Measurements from ENCODE around the gene HTN1. TPM values are rescaled to one million over a fixed set of nuclear protein-coding genes. Genes with fewer than 3 reads are reported as not detected.

Gene HTN1
- total RNA-seq, 1 experiment from 2014 or later, result not detected

- no TSS peak for BruUV-seq (replicated peaks)
- CTCF ChIA-PET, result no interaction called here
Measured at GRCh38 chr4:70059149-70059548, 8.9 kb downstream of the HTN1 start.

More at GRCh38 chr4:70059149-70059548, 8.9 kb downstream of the HTN1 start:
- ATAC-seq, result no peak
- Histone ChIP-seq H3K4me3 (replicated peaks in 1 of 2; ENCODE audit: low read depth in 1 of 2, low read length in 2 of 2) (no peak overlapping the region), H3K79me2 (ENCODE audit: insufficient read depth, low read length) (no peaks in the 10 kb centered on the region), H4K20me1 (ENCODE audit: insufficient read depth) (no peaks in the 10 kb centered on the region), H3K9me3 (ENCODE audit: control insufficient read depth in 1 of 2, insufficient read depth in 1 of 2, low read depth in 1 of 2, low read length in 2 of 2) (no peaks in the 10 kb centered on the region), H2AFZ (ENCODE audit: low read depth, low read length, poor library complexity, severe bottlenecking) (no peak overlapping the region), H3K4me2 (ENCODE audit: low read length) (no peak overlapping the region), H3K27ac (ENCODE audit: low read depth, low read length) (no peak overlapping the region), H3K4me1 (ENCODE audit: control insufficient read depth in 1 of 2, insufficient read depth in 2 of 2, low read length in 2 of 2) (no peaks in the 10 kb centered on the region), H3K27me3 (ENCODE audit: insufficient read depth, low read length) (no peaks in the 10 kb centered on the region), H3K36me3 (ENCODE audit: control insufficient read depth in 1 of 2, insufficient read depth in 2 of 2, low read length in 2 of 2) (no peaks in the 10 kb centered on the region), H3K9me2 (ENCODE audit: insufficient read depth) (no peaks in the 10 kb centered on the region), H3K9ac (ENCODE audit: low read length) (no peak overlapping the region)
- intact Hi-C loops (cut with micrococcal nuclease), result no loop called here
- DNase-seq (ENCODE audit: low read depth, low spot score), result no peak
- no peak for TF ChIP-seq SP1 (IDR thresholded peaks at IDR 0.05; ENCODE audit: low read depth)
- TF ChIP-seq TCF7L2 (IDR thresholded peaks at IDR 0.05; ENCODE audit: borderline replicate concordance, extremely low read depth, insufficient read depth, insufficient read length), result no peak
- TF ChIP-seq ZNF274 (IDR thresholded peaks at IDR 0.05; ENCODE audit: low read depth, low read length), result no peak
- TF ChIP-seq CTCF (IDR thresholded peaks at IDR 0.05 in 2 of 3, conservative IDR thresholded peaks at IDR 0.05 in 1 of 3; ENCODE audit: borderline replicate concordance in 1 of 3, insufficient read depth in 1 of 3, low read depth in 2 of 3, low read length in 2 of 3), result no peak
- no peak for TF ChIP-seq MAX (IDR thresholded peaks at IDR 0.05)
- TF ChIP-seq JUND (IDR thresholded peaks at IDR 0.05), result no peak
- TF ChIP-seq YY1 (IDR thresholded peaks at IDR 0.05; ENCODE audit: extremely low read depth, insufficient replicate concordance, low read depth, low read length), result no peak
- TF ChIP-seq REST (IDR thresholded peaks at IDR 0.05; ENCODE audit: low read depth), result no peak
- no peak for TF ChIP-seq FOSL1 (IDR thresholded peaks at IDR 0.05; ENCODE audit: low read depth)
- TF ChIP-seq ZFX (IDR thresholded peaks at IDR 0.05), result no peak
- ChIA-PET RAD21 (ENCODE audit: low non-redundant PET in 1 of 2, low total read pairs in 2 of 2, uncharacterized antibody in 2 of 2, unreplicated experiment in 2 of 2) (interaction anchor here in 1 of 2 experiments (0.7 kb wide), 1 partner anchor 134 kb away, joined by 3 read pairs; no protein-coding TSS in a partner anchor), POLR2A (no interaction called here)

Data from HCT116 (cell line).